Measurements from ENCODE around the gene SRPX2.

DNA sequence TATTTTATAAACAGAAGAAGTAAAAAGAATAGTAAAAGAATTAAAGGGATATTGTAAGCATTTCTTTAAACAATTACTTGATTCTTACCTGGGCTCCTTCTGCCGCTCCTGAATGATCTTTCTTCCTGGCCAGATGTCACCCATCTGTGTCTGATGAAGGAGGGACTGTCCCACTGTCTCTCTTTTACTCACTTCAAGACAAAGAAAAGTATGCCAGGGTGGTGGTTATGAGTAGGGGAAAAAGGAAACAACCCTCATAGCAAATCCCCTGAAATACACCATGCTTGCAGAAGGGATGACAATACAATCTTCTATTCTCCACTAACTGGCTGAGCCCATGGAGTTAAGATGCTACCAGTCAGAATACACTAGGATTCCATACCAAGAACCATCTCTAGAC is 56.8 kb downstream of the SRPX2 start:
- TF ChIP-seq EZH2phosphoT487 (IDR thresholded peaks at IDR 0.05; ENCODE audit: borderline replicate concordance, low read depth, low read length) (no peak), CTCF (conservative IDR thresholded peaks at IDR 0.05; ENCODE audit: low read length) (no peak)
